ENCODE data around the gene KCNAB3.

Gene KCNAB3

GRCh38 chr17:7946441-7946840, 16.8 kb upstream of the KCNAB3 start:
- Histone ChIP-seq H3K9ac (ENCODE audit: low read length) (no peak overlapping the region), H3K4ac (ENCODE audit: low read depth in 1 of 2, low read length in 2 of 2) (no peak overlapping the region), H3K18ac (ENCODE audit: low read depth in 1 of 2, low read length in 2 of 2) (no peak overlapping the region), H4K91ac (ENCODE audit: low read length) (no peak overlapping the region), H3K4me1 (ENCODE audit: control insufficient read depth, insufficient read depth, low read depth, low read length) (no peaks in the 10 kb centered on the region), H2BK120ac (ENCODE audit: low read depth, low read length) (no peak overlapping the region), H3K79me1 (replicated peaks; ENCODE audit: low read length, poor library complexity, severe bottlenecking) (peaks cover 9% of the 10 kb centered on the region), H4K8ac (ENCODE audit: low read length) (no peak overlapping the region), H3K14ac (ENCODE audit: low read length in 2 of 2) (no peak overlapping the region), H2AFZ (ENCODE audit: low read depth, low read length) (no peak overlapping the region), H3K27me3 (ENCODE audit: control insufficient read depth in 1 of 2, insufficient read depth in 1 of 2, low read length in 2 of 2) (no peaks in the 10 kb centered on the region), H2BK12ac (ENCODE audit: low read length in 2 of 2) (no peak overlapping the region), H2AK5ac (ENCODE audit: low read length, severe bottlenecking) (no peak overlapping the region), H2BK5ac (ENCODE audit: low read depth, low read length, poor library complexity, severe bottlenecking) (no peak overlapping the region), H3K36me3 (ENCODE audit: control insufficient read depth in 1 of 2, insufficient read depth in 2 of 2, low read depth in 1 of 2, low read length in 2 of 2) (peaks cover 52 to 83% of the 10 kb centered on the region in 2 experiments), H3K23ac (ENCODE audit: low read length in 2 of 2) (no peak overlapping the region), H3K4me3 (ENCODE audit: insufficient read depth in 1 of 2, low read depth in 1 of 2, low read length in 2 of 2) (no peak overlapping the region), H3K27ac (ENCODE audit: low read length, poor library complexity, severe bottlenecking) (no peak overlapping the region), H2BK15ac (ENCODE audit: low read depth, poor library complexity, severe bottlenecking) (no peak overlapping the region), H3K9me3 (ENCODE audit: control insufficient read depth, low read length) (no peaks in the 10 kb centered on the region), H3K4me2 (ENCODE audit: low read length, poor library complexity, severe bottlenecking) (no peak overlapping the region)
- no peak for DNase-seq
- WGBS: 93% methylated on average over 3 of the region's 5 CpGs

GRCh38 chr17:7945651-7946050, 16.0 kb upstream of the KCNAB3 start:
- no peak overlapping the region for H2BK12ac ChIP-seq (ENCODE audit: low read length in 2 of 2)
- no peak overlapping the region for H2BK120ac ChIP-seq (ENCODE audit: low read depth, low read length)
- H3K23ac ChIP-seq (ENCODE audit: low read length in 2 of 2): no peak overlapping the region
- H3K4me3 ChIP-seq (ENCODE audit: insufficient read depth in 1 of 2, low read depth in 1 of 2, low read length in 2 of 2): no peak overlapping the region
- no peak overlapping the region for H2BK15ac ChIP-seq (ENCODE audit: low read depth, poor library complexity, severe bottlenecking)
- no peak overlapping the region for H3K18ac ChIP-seq (ENCODE audit: low read depth in 1 of 2, low read length in 2 of 2)
- H2AK5ac ChIP-seq (ENCODE audit: low read length, severe bottlenecking): no peak overlapping the region
- no peaks in the 10 kb centered on the region for H3K27me3 ChIP-seq (ENCODE audit: control insufficient read depth in 1 of 2, insufficient read depth in 1 of 2, low read length in 2 of 2)
- no peaks in the 10 kb centered on the region for H3K9me3 ChIP-seq (ENCODE audit: control insufficient read depth, low read length)
- H3K4me1 ChIP-seq (ENCODE audit: control insufficient read depth, insufficient read depth, low read depth, low read length): no peaks in the 10 kb centered on the region
- H3K79me1 ChIP-seq (replicated peaks; ENCODE audit: low read length, poor library complexity, severe bottlenecking): peaks cover 9% of the 10 kb centered on the region
- H3K9ac ChIP-seq (ENCODE audit: low read length): no peak overlapping the region
- no peak overlapping the region for H3K14ac ChIP-seq (ENCODE audit: low read length in 2 of 2)
- H2BK5ac ChIP-seq (ENCODE audit: low read depth, low read length, poor library complexity, severe bottlenecking): no peak overlapping the region
- H2AFZ ChIP-seq (ENCODE audit: low read depth, low read length): no peak overlapping the region
- H4K8ac ChIP-seq (ENCODE audit: low read length): no peak overlapping the region
- no peak for DNase-seq
- no peak overlapping the region for H3K4me2 ChIP-seq (ENCODE audit: low read length, poor library complexity, severe bottlenecking)
- no peak overlapping the region for H3K27ac ChIP-seq (ENCODE audit: low read length, poor library complexity, severe bottlenecking)
- no peak overlapping the region for H3K4ac ChIP-seq (ENCODE audit: low read depth in 1 of 2, low read length in 2 of 2)
- 95% methylated on average over 7 of the region's 7 CpGs for WGBS
- H3K36me3 ChIP-seq (ENCODE audit: control insufficient read depth in 1 of 2, insufficient read depth in 2 of 2, low read depth in 1 of 2, low read length in 2 of 2): peaks cover 54 to 88% of the 10 kb centered on the region in 2 experiments
- H4K91ac ChIP-seq (ENCODE audit: low read length): no peak overlapping the region

DNA sequence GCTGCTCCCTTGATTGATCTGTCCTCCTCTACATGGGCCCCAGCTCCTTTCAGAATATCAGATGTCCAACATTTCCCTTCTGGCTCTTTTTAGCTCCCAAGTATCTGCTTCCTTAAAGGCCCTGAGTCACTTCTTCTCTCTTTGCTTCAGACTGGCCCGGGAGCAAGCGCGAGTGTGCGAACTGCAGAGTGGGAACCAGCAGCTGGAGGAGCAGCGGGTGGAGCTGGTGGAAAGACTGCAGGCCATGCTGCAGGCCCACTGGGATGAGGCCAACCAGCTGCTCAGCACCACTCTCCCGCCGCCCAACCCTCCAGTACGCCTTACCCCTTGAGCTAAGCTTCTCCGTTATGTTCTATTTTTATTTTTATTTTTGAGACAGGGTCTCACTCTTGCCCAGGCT, 14.7 kb upstream of the KCNAB3 start:
- Histone ChIP-seq H4K91ac (ENCODE audit: low read length) (no peak overlapping the region), H3K4me2 (ENCODE audit: low read length, poor library complexity, severe bottlenecking) (no peak overlapping the region), H3K79me1 (replicated peaks; ENCODE audit: low read length, poor library complexity, severe bottlenecking) (peaks cover 11% of the 10 kb centered on the region), H2BK15ac (ENCODE audit: low read depth, poor library complexity, severe bottlenecking) (no peak overlapping the region), H2BK12ac (ENCODE audit: low read length in 2 of 2) (no peak overlapping the region), H3K36me3 (ENCODE audit: control insufficient read depth in 1 of 2, insufficient read depth in 2 of 2, low read depth in 1 of 2, low read length in 2 of 2) (peaks cover 60 to 88% of the 10 kb centered on the region in 2 experiments), H3K14ac (ENCODE audit: low read length in 2 of 2) (no peak overlapping the region), H3K23ac (ENCODE audit: low read length in 2 of 2) (no peak overlapping the region), H3K27ac (ENCODE audit: low read length, poor library complexity, severe bottlenecking) (no peak overlapping the region), H2AFZ (ENCODE audit: low read depth, low read length) (no peak overlapping the region), H3K27me3 (ENCODE audit: control insufficient read depth in 1 of 2, insufficient read depth in 1 of 2, low read length in 2 of 2) (no peaks in the 10 kb centered on the region), H3K4me3 (ENCODE audit: insufficient read depth in 1 of 2, low read depth in 1 of 2, low read length in 2 of 2) (no peak overlapping the region), H3K9me3 (ENCODE audit: control insufficient read depth, low read length) (no peaks in the 10 kb centered on the region), H3K9ac (ENCODE audit: low read length) (no peak overlapping the region), H2BK5ac (ENCODE audit: low read depth, low read length, poor library complexity, severe bottlenecking) (no peak overlapping the region), H2BK120ac (ENCODE audit: low read depth, low read length) (no peak overlapping the region), H3K4ac (ENCODE audit: low read depth in 1 of 2, low read length in 2 of 2) (no peak overlapping the region), H2AK5ac (ENCODE audit: low read length, severe bottlenecking) (no peak overlapping the region), H4K8ac (ENCODE audit: low read length) (no peak overlapping the region), H3K4me1 (ENCODE audit: control insufficient read depth, insufficient read depth, low read depth, low read length) (no peaks in the 10 kb centered on the region), H3K18ac (ENCODE audit: low read depth in 1 of 2, low read length in 2 of 2) (no peak overlapping the region)
- 99% methylated on average over 9 of the region's 9 CpGs for WGBS
- DNase-seq: no peak

DNA sequence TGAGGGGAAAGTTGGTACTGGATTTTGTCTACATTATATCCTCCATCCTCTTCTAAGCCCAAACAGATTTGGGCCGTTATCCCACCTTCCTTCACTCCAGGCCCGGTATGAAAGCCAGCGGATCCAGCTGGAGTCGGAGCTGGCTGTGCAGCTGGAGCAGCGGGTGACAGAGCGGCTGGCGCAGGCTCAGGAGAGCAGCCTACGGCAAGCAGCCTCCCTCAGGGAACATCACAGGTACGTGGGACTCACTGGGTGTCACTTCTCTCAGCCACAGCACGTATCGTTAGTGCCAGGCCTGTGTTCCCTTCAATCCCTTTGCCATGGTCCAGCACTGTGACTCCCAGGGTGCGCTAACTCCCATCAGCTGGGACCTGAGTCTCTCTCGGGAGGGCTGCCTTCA, 13.6 kb upstream of the KCNAB3 start:
- Histone ChIP-seq H4K91ac (ENCODE audit: low read length) (no peak overlapping the region), H3K79me1 (replicated peaks; ENCODE audit: low read length, poor library complexity, severe bottlenecking) (peaks cover 11% of the 10 kb centered on the region), H3K27me3 (ENCODE audit: control insufficient read depth in 1 of 2, insufficient read depth in 1 of 2, low read length in 2 of 2) (no peaks in the 10 kb centered on the region), H3K4me3 (ENCODE audit: insufficient read depth in 1 of 2, low read depth in 1 of 2, low read length in 2 of 2) (no peak overlapping the region), H3K23ac (ENCODE audit: low read length in 2 of 2) (no peak overlapping the region), H4K8ac (ENCODE audit: low read length) (no peak overlapping the region), H3K27ac (ENCODE audit: low read length, poor library complexity, severe bottlenecking) (no peak overlapping the region), H3K18ac (ENCODE audit: low read depth in 1 of 2, low read length in 2 of 2) (no peak overlapping the region), H2BK5ac (ENCODE audit: low read depth, low read length, poor library complexity, severe bottlenecking) (no peak overlapping the region), H3K36me3 (ENCODE audit: control insufficient read depth in 1 of 2, insufficient read depth in 2 of 2, low read depth in 1 of 2, low read length in 2 of 2) (peaks cover 60 to 86% of the 10 kb centered on the region in 2 experiments), H2BK120ac (ENCODE audit: low read depth, low read length) (no peak overlapping the region), H2AFZ (ENCODE audit: low read depth, low read length) (no peak overlapping the region), H3K4me2 (ENCODE audit: low read length, poor library complexity, severe bottlenecking) (no peak overlapping the region), H3K9me3 (ENCODE audit: control insufficient read depth, low read length) (no peaks in the 10 kb centered on the region), H2AK5ac (ENCODE audit: low read length, severe bottlenecking) (no peak overlapping the region), H2BK12ac (ENCODE audit: low read length in 2 of 2) (no peak overlapping the region), H3K9ac (ENCODE audit: low read length) (no peak overlapping the region), H3K4ac (ENCODE audit: low read depth in 1 of 2, low read length in 2 of 2) (no peak overlapping the region), H2BK15ac (ENCODE audit: low read depth, poor library complexity, severe bottlenecking) (no peak overlapping the region), H3K14ac (ENCODE audit: low read length in 2 of 2) (no peak overlapping the region), H3K4me1 (ENCODE audit: control insufficient read depth, insufficient read depth, low read depth, low read length) (no peaks in the 10 kb centered on the region)
- over 99% methylated on average over 13 of the region's 13 CpGs for WGBS
- DNase-seq: no peak
